Heart left ventricle (tissue), 16 donors: ENCODE data around the gene ZNF367. TPM values are rescaled to one million over a fixed set of nuclear protein-coding genes. Genes with fewer than 3 reads are reported as not detected.

Experiments used
- ATAC-seq, 4 donors: fragments of 200-7000 bp; cut with Tn5 transposase; one replicate each; pipeline ENCODE4 v1.9.1; 2020 to 2022; ENCODE audit warnings: moderate library complexity in 4 of 4, mild to moderate bottlenecking in 3 of 4, moderate number of reproducible peaks in 1 of 4
- DNase-seq, 5 donors: peaks; one replicate each; pipeline ENCODE4 v3.0.0-alpha.2; 2020
- H3K27ac ChIP-seq, 12 donors: fragments of 200-600 bp; sonication (generic) in 4 of 12; one replicate each; pipeline versions ENCODE4 v1.5.0 to v1.8.0; 2016 to 2022; ENCODE audit warnings: mild to moderate bottlenecking in 2 of 12
- H3K27me3 ChIP-seq, 9 donors: fragments of 200-600 bp; sonication (generic) in 2 of 9; one replicate each; pipeline versions ENCODE4 v1.5.1 to v1.8.0; 2016 to 2022; ENCODE audit warnings: mild to moderate bottlenecking in 3 of 9
- H3K36me3 ChIP-seq, 9 donors: fragments of 200-600 bp; sonication (generic) in 2 of 9; one replicate each; pipeline versions ENCODE4 v1.5.0 to v1.8.0; 2018 to 2022; ENCODE audit warnings: mild to moderate bottlenecking in 2 of 9
- H3K4me1 ChIP-seq, 12 donors: fragments of 200-600 bp; sonication (generic) in 4 of 12; one replicate each; pipeline versions ENCODE4 v1.5.0 to v1.8.0; 2016 to 2022; ENCODE audit warnings: mild to moderate bottlenecking in 3 of 12
- H3K4me3 ChIP-seq, 12 donors: fragments of 200-600 bp; sonication (generic) in 4 of 12; one replicate each; pipeline versions ENCODE4 v1.5.0 to v1.8.0; 2017 to 2022; ENCODE audit warnings: mild to moderate bottlenecking in 9 of 12, moderate library complexity in 4 of 12
- H3K9me3 ChIP-seq, 12 donors: fragments of 200-600 bp; sonication (generic) in 4 of 12; one replicate each; pipeline versions ENCODE4 v1.5.0 to v1.8.0; 2016 to 2022; ENCODE audit warnings: mild to moderate bottlenecking in 1 of 12
- POLR2A ChIP-seq, 2 donors: fragments of 450-650 bp; IDR thresholded peaks; one replicate each; pipeline ENCODE4 v1.6.1; 2017; ENCODE audit warnings: antibody characterized with exemption in 2 of 2, mild to moderate bottlenecking in 2 of 2, moderate library complexity in 2 of 2
- WGBS, 4 donors: extraction: QIAGEN DNeasy Blood & Tissue Kit in 2 of 4; methylation state at CpG; one replicate each; pipeline versions ENCODE4 v1.1.5 to v1.1.7; 2013 to 2018; 5-methylcytosine and 5-hydroxymethylcytosine counted together
- intact Hi-C, 10 donors: fragments of 100-400 bp; cut with DNase I; formaldehyde crosslinking; loops; one replicate each; pipeline versions ENCODE4 v1.11.1 to v1.14.2; 2022
- polyA plus RNA-seq, 2 donors: library from polyadenylated mRNA; stranded (reverse); fragments of 200-250 nt; gene quantifications; one replicate each; pipeline ENCODE4 v1.2.3, GENCODE V29; 2013
- total RNA-seq, 9 donors: library from RNA; depleted of rRNA in 2 of 9; stranded (reverse); fragments of >200 nt in 2 of 9; fragmentation: NEBNext Ultra II Directional in 3 of 9; extraction: Animal tissue kit (Norgen Biotek cat#: 25700) in 3 of 9; gene quantifications; one replicate each; pipeline versions ENCODE4 v1.1.0 to v1.2.4, GENCODE V29; 2016 to 2023
- TF ChIP-seq, protein P1 (sequence below), 12 donors: fragments of 200-600 bp; sonication (generic) in 4 of 12; IDR thresholded peaks; one replicate each; pipeline versions ENCODE4 v1.5.0 to v1.8.0; 2018 to 2022; ENCODE audit warnings: antibody characterized with exemption in 12 of 12, mild to moderate bottlenecking in 5 of 12
- donor health status: ischemic (EF 13 %, LVEDD 7.1; RV severe dilation, severe dysfunction).
- donor health status: healthy with polysubstance abuse.
- donor health status: DM: no; HTN: yes; CAD: no.
- donor health status: DM: no; HTN: no; CAD: no.
- donor health status: ischemic (EF 25% LVEDD 6.9; RV normal size, moderate dysfunction).
- donor health status: ischemic (EF 25% LVEDD 5.7; RV mildly dilated, moderate dysfunction).
- donor health status: healthy.
- donor health status: DM: yes; HTN: yes; CAD: no.
- donor health status: ischemic (EF 35%, LVEDD 5.7; RV mildly dilated, moderate dysfunction).
- donor health status: nonischemic (EF 11% LVEDD 7.7; RV severe dilation, severe dysfunction).
- donor health status: DM: yes; HTN: yes; CAD: no.
- donor health status: PGD.
- donor health status: ischemic (EF 29% LVEDD 5.4; RV normal size, mild dysfunction).
- donor health status: nonischemic (EF 23%, LVEDD 6.1; RV moderate dilation, normal function).

ZNF367 gene
- total and polyA plus RNA-seq, 11 donors, result 0.91 to 5.9 (median 3.2) TPM

DNA sequence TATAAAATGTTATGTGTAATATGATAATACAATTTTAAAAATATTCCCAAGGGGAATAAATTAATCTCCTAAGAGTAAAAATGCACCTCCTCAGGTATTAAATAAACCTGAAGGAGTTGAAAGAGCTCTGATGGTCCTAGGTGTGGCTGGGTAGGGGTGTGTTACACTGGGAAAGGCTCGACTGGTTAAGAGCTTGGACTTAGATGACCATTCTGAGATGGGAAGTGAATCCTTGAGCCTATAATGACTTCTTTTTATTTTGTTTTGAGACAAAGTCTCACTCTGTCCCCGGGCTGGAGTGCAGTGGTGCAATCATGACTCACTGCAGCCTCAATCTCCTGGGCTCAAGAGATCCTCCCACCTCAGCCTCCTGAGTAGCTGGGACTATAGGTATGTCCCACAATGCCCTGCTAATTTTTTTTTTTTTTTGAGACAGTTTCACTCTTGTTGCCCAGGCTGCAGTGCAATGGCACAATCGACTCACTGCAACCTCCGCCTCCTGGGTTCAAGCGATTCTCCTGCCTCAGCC, 22.6 kb upstream of the ZNF367 start:
- no peaks in the 10 kb centered on the region for H3K27me3 ChIP-seq
- H3K27ac ChIP-seq, result no peak overlapping the region
- no peak overlapping the region for H3K4me3 ChIP-seq
- intact Hi-C loops, result loop anchor here in 3 of 10 donors (5.0 to 10.0 kb wide), 3 partner anchors 116 to 227 kb away; no protein-coding TSS in a partner anchor
- no peaks in the 10 kb centered on the region for H3K9me3 ChIP-seq
- DNase-seq (no peak), ATAC-seq (no peak)
- 92 to 96% (median 94%) methylated on average over 5 of the region's 5 CpGs for WGBS, 4 donors
- H3K4me1 ChIP-seq, result no peaks in the 10 kb centered on the region
- TF ChIP-seq POLR2A (IDR thresholded peaks at IDR 0.05), result no peak
- TF ChIP-seq, protein P1, sequence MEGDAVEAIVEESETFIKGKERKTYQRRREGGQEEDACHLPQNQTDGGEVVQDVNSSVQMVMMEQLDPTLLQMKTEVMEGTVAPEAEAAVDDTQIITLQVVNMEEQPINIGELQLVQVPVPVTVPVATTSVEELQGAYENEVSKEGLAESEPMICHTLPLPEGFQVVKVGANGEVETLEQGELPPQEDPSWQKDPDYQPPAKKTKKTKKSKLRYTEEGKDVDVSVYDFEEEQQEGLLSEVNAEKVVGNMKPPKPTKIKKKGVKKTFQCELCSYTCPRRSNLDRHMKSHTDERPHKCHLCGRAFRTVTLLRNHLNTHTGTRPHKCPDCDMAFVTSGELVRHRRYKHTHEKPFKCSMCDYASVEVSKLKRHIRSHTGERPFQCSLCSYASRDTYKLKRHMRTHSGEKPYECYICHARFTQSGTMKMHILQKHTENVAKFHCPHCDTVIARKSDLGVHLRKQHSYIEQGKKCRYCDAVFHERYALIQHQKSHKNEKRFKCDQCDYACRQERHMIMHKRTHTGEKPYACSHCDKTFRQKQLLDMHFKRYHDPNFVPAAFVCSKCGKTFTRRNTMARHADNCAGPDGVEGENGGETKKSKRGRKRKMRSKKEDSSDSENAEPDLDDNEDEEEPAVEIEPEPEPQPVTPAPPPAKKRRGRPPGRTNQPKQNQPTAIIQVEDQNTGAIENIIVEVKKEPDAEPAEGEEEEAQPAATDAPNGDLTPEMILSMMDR (IDR thresholded peaks at IDR 0.05), result no peak
- H3K36me3 ChIP-seq, result no peaks in the 10 kb centered on the region

DNA sequence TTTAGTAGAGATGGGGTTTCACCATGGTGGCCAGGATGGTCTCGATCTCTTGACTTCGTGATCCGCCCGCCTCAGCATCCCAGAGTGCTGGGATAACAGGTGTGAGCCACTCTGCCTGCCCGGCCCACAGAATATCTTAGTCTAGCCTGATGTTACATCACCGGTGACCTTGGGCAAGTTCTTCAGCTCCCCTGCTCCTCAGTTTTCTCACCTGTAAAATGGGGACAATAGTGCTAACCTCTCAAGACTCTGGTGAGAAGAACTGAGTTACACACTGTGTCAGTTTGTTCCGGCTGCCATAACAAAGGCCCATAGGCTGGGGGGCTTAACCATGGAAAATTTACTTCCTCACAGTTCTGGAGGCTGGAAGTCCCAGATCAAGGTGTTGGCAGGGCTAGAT, 19.3 kb upstream of the ZNF367 start:
- H3K4me1 ChIP-seq, result no peaks in the 10 kb centered on the region
- H3K9me3 ChIP-seq, result peaks cover 0 to 7% (median 0%) of the 10 kb centered on the region in 12 donors
- ATAC-seq (no peak), DNase-seq (no peak)
- 97 to 100% (median 98%) methylated on average over 7 of the region's 7 CpGs for WGBS, 4 donors
- no peaks in the 10 kb centered on the region for H3K36me3 ChIP-seq
- TF ChIP-seq, protein P1 (IDR thresholded peaks at IDR 0.05), result no peak
- no peak for TF ChIP-seq POLR2A (IDR thresholded peaks at IDR 0.05)
- H3K27ac ChIP-seq, result no peak overlapping the region
- no peaks in the 10 kb centered on the region for H3K27me3 ChIP-seq
- intact Hi-C loops, result no loop called here
- no peak overlapping the region for H3K4me3 ChIP-seq

DNA sequence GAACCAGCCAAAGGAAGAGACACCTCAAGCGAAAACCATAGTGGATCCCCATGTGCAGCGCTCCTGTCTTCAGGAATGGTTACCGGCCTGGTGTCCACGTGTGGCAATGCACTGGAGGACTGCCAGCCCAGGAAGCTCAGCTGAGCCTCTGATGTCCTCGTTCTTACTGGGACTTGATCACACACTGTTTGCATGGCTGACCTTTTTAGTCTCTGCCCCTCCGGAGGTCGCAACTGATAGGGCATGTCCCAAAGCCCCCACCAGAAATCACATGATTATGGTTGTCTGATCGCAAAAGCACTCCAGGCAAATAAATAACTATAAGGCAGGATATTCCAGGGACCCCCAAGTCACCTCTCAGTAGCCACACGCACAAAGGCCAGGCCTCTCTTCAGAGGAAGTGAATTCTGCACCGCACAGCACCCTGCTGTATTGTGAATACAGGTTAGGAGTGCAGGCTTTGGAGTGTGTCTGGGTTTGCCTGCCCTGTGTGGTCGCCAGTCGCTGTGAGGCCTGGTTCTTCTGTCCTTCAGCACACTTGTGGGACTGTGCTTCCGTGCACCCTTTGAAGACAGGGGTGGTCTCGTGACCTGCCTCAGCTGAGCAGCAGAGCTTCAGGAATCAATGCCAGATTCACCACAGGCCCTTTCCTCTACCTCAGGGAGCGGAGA, 18.4 kb upstream of the ZNF367 start:
- H3K4me3 ChIP-seq, result no peak overlapping the region
- no peaks in the 10 kb centered on the region for H3K27me3 ChIP-seq
- no peak overlapping the region for H3K27ac ChIP-seq
- DNase-seq (no peak), ATAC-seq (no peak)
- H3K4me1 ChIP-seq, result no peaks in the 10 kb centered on the region
- no peak for TF ChIP-seq POLR2A (IDR thresholded peaks at IDR 0.05)
- TF ChIP-seq, protein P1 (IDR thresholded peaks at IDR 0.05), result no peak
- H3K36me3 ChIP-seq, result no peaks in the 10 kb centered on the region
- peaks cover 0 to 7% (median 0%) of the 10 kb centered on the region in 12 donors for H3K9me3 ChIP-seq
- WGBS, 4 donors, result 84 to 90% (median 85%) methylated on average over 14 to 15 of the region's 15 CpGs
- intact Hi-C loops, result no loop called here

DNA sequence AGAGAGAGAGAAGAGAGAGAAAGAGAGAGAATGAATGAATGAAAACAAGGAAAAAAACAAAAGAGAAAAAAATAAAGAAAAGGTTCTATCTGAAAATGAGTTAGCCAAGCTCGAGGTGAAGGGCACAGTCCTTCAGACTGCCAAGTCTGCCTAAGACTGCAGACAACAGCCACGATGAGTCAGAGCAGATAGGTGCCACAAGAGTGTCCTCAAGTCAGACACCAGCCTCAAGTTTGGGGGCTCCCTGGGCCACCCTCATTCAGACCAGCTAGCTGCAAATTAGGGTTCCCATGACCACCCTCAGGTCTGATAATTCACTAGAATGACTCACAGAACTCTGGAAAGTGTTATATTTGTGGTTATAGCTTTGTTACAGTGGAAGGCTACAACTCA, 17.9 kb upstream of the ZNF367 start:
- 82 to 93% (median 87%) methylated on average over 2 of the region's 2 CpGs for WGBS, 4 donors
- TF ChIP-seq, protein P1 (IDR thresholded peaks at IDR 0.05), result no peak
- TF ChIP-seq POLR2A (IDR thresholded peaks at IDR 0.05), result no peak
- Histone ChIP-seq H3K27ac (no peak overlapping the region), H3K4me3 (no peak overlapping the region), H3K36me3 (no peaks in the 10 kb centered on the region), H3K27me3 (no peaks in the 10 kb centered on the region), H3K4me1 (no peaks in the 10 kb centered on the region), H3K9me3 (peaks cover 0 to 7% (median 0%) of the 10 kb centered on the region in 12 donors)
- intact Hi-C loops, result no loop called here
- DNase-seq, result no peak
- no peak for ATAC-seq
